Right lobe of liver (tissue), 6 donors: ENCODE data around the gene GAGE12J. TPM values are rescaled to one million over a fixed set of nuclear protein-coding genes. Genes with fewer than 3 reads are reported as not detected.
"Not testable (repeated sequence)": the region's sequence is repeated elsewhere in the genome, so short reads cannot be mapped to it uniquely, and the experiment has no call there.

Experiments
- ATAC-seq, 4 donors: fragments of 200-7000 bp; cut with Tn5 transposase; one replicate each; pipeline ENCODE4 v1.9.1; 2020; ENCODE audit warnings: mild to moderate bottlenecking in 4 of 4, moderate library complexity in 4 of 4
- DNase-seq, 3 donors: peaks; one replicate each; pipeline ENCODE4 v3.0.0-alpha.2; 2020
- H3K27ac ChIP-seq, 3 donors: fragments of 200-600 bp; one replicate each; pipeline ENCODE4 v1.8.0; 2022
- H3K27me3 ChIP-seq, 2 donors: fragments of 200-600 bp; one replicate each; pipeline ENCODE4 v1.8.0; 2022
- H3K36me3 ChIP-seq, 4 donors: fragments of 200-600 bp; sonication (generic) in 1 of 4; one replicate each; pipeline versions ENCODE4 v1.5.1 to v1.8.0; 2017 to 2022; ENCODE audit warnings: control low read depth in 1 of 4
- H3K4me1 ChIP-seq, 4 donors: fragments of 200-600 bp; sonication (generic) in 1 of 4; one replicate each; pipeline versions ENCODE4 v1.5.1 to v1.8.0; 2017 to 2022; ENCODE audit warnings: control low read depth in 1 of 4
- H3K4me3 ChIP-seq, 3 donors: fragments of 200-600 bp; one replicate each; pipeline ENCODE4 v1.8.0; 2022
- H3K9me3 ChIP-seq, 4 donors: fragments of 200-600 bp; sonication (generic) in 1 of 4; one replicate each; pipeline versions ENCODE4 v1.5.1 to v1.8.0; 2017 to 2022; ENCODE audit warnings: control low read depth in 1 of 4
- POLR2A ChIP-seq: fragments of 450-650 bp; IDR thresholded peaks from one replicate; pipeline ENCODE4 v1.6.1; 2017; ENCODE audit warnings: antibody characterized with exemption, mild to moderate bottlenecking
- WGBS: methylation state at CpG from one replicate; pipeline ENCODE4 v1.1.6; 2018; ENCODE audit warnings: low coverage, low lambda C conversion rate; ENCODE audit not compliant: insufficient coverage; ENCODE audit errors: missing lambda C conversion rate; 5-methylcytosine and 5-hydroxymethylcytosine counted together
- intact Hi-C, 2 donors: fragments of 100-400 bp; cut with DNase I; formaldehyde crosslinking; loops; one replicate each; pipeline versions ENCODE4 v1.11.2 to v1.14.1; 2022
- long read RNA-seq: library from polyadenylated mRNA; unstranded; transcript quantifications from one replicate; pipeline ENCODE4 v2.0.0, GENCODE V29; 2019
- total RNA-seq, 6 experiments: library from RNA; depleted of rRNA in 2 of 6; stranded (reverse); fragments of >200 nt in 2 of 6; fragmentation: NEBNext Ultra II Directional in 3 of 6; extraction: Animal tissue kit (Norgen Biotek cat#: 25700) in 3 of 6; gene quantifications; one replicate each; pipeline versions ENCODE4 v1.1.0 to v1.2.4, GENCODE V29; 2016 to 2023
- TF ChIP-seq, protein P1 (sequence below), 4 donors: fragments of 200-600 bp in 3 of 4; fragments of 450-650 bp in 1 of 4; IDR thresholded peaks; one replicate each; pipeline versions ENCODE4 v1.5.1 to v1.8.0; 2016 to 2022; ENCODE audit warnings: antibody characterized with exemption in 4 of 4, mild to moderate bottlenecking in 2 of 4
- donor health status: DM: no; HTN: yes; CAD: no.
- donor health status: DM: no; HTN: no; CAD: no.
- donor health status: DM: no; HTN: no; CAD: no.
- donor health status: DM: no; HTN: yes; CAD: no.
- donor health status: DM: no; HTN: yes; CAD: no.

Gene GAGE12J, protein sequence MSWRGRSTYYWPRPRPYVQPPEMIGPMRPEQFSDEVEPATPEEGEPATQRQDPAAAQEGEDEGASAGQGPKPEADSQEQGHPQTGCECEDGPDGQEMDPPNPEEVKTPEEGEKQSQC
- not detected for total RNA-seq
- long read RNA-seq: 0 reads

DNA sequence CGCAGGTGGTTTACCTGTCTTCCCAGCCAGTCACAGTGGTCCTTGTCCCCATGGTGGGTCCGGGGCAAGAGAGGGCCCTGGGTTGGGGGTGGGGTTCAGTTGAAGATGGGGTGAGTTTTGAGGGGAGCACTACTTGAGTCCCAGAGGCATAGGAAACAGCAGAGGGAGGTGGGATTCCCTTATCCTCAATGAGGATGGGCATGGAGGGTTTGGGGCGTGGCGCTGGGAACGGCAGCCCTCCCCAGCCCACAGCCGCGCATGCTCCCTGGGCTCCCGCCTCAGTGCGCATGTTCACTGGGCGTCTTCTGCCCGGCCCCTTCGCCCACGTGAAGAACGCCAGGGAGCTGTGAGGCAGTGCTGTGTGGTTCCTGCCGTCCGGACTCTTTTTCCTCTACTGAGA lies at the start of gene GAGE12J:
Gene GAGE12J, plus strand, starts transcription at position 301 of the 400 bp plus-strand sequence. CDS start 1,157 bp downstream, outside the sequence.
- H3K4me1 ChIP-seq, H3K27me3 ChIP-seq, DNase-seq, H3K36me3 ChIP-seq, H3K9me3 ChIP-seq, ATAC-seq, intact Hi-C loops, H3K27ac ChIP-seq, H3K4me3 ChIP-seq: not testable (repeated sequence)
- WGBS: no CpG with 5 or more reads among the region's 16 CpGs

DNA sequence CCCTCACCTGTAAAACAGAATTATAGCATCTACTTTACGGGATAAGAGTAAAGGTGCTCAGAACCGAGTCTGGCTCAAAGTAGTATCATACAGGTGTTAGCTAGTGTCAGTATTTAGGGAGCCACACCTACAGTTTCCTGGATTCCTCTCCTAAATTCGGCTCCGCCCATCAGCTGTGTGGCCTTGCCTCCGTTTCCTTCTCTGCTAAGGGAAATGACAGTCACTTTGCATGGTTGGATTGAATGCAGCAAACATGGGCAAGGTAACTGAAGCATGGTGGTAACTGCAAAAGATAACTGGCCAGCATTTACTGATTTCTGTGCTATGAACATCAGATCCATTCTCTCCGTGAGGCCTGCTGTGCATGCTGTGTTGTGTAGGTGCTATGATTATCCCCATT lies 49.4 kb upstream of the GAGE12J start:
- DNase-seq: no peak
- no peaks in the 10 kb centered on the region for H3K9me3 ChIP-seq
- no peak overlapping the region for H3K27ac ChIP-seq
- no peak for ATAC-seq
- TF ChIP-seq POLR2A: no peak
- TF ChIP-seq, protein P1, sequence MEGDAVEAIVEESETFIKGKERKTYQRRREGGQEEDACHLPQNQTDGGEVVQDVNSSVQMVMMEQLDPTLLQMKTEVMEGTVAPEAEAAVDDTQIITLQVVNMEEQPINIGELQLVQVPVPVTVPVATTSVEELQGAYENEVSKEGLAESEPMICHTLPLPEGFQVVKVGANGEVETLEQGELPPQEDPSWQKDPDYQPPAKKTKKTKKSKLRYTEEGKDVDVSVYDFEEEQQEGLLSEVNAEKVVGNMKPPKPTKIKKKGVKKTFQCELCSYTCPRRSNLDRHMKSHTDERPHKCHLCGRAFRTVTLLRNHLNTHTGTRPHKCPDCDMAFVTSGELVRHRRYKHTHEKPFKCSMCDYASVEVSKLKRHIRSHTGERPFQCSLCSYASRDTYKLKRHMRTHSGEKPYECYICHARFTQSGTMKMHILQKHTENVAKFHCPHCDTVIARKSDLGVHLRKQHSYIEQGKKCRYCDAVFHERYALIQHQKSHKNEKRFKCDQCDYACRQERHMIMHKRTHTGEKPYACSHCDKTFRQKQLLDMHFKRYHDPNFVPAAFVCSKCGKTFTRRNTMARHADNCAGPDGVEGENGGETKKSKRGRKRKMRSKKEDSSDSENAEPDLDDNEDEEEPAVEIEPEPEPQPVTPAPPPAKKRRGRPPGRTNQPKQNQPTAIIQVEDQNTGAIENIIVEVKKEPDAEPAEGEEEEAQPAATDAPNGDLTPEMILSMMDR (IDR thresholded peaks at IDR 0.05): no peak
- H3K4me1 ChIP-seq: peaks cover 0 to 15% (median 0%) of the 10 kb centered on the region in 4 donors
- no peaks in the 10 kb centered on the region for H3K36me3 ChIP-seq
- H3K4me3 ChIP-seq: no peak overlapping the region
- H3K27me3 ChIP-seq: no peaks in the 10 kb centered on the region
- WGBS: 42% methylated on average over 5 of the region's 6 CpGs
- intact Hi-C loops: no loop called here

DNA sequence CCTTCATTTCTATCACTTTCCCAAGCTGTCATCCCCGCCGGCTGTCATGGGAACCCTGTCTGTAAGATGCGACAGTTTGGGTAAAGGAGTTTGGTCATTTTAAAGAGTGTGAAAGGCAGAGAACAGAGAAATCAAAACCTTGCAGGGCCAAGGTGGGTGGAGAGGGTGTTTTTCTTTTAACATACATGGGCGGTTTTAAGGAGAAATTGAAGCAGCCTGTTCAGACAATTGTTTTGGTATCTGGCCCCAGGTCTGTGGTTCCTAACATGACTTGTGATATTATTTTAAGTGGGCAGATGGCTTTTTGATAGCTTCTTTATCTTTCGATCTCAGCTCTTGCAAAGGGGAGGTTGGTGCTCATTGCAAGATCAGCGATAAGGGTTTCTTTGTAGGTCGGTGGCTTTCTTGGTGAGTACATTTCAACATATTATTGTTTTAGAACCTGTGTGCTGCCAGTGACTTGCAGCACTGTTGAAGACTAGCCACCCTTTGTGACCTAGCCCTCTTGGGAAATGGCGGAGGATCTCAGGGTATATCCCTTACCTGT lies 48.6 kb upstream of the GAGE12J start:
- TF ChIP-seq, protein P1 (IDR thresholded peaks at IDR 0.05): no peak
- no peak for TF ChIP-seq POLR2A
- Histone ChIP-seq H3K27ac (no peak overlapping the region), H3K9me3 (no peaks in the 10 kb centered on the region), H3K4me3 (no peak overlapping the region), H3K36me3 (no peaks in the 10 kb centered on the region), H3K4me1 (peaks cover 0 to 15% (median 0%) of the 10 kb centered on the region in 4 donors), H3K27me3 (no peaks in the 10 kb centered on the region)
- ATAC-seq (no peak), DNase-seq (no peak)
- intact Hi-C loops: no loop called here
- 62% methylated on average over 7 of the region's 8 CpGs for WGBS

DNA sequence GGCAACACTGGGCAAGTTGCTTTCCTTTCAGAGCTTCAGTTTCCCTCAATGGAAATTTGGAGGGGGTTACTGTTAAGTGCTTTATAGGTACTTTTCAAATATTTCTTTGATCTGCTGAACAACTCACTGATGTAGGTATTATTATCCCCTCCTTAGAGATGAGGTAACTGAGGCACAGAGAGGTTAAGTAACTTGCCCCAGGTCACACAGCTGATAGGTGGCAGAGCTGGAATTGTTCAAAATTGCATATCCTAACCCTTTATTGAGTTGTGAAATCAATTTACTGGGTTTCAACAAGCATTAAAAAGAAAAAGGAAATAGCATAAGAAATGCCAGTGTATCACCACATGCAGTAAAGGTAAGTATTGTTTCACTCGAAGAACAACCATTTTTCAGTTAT lies 45.6 kb upstream of the GAGE12J start:
- no peak overlapping the region for H3K27ac ChIP-seq
- H3K27me3 ChIP-seq: no peaks in the 10 kb centered on the region
- no peaks in the 10 kb centered on the region for H3K36me3 ChIP-seq
- 45% methylated on average over 1 of the region's 1 CpG for WGBS
- TF ChIP-seq POLR2A: no peak
- TF ChIP-seq, protein P1 (IDR thresholded peaks at IDR 0.05): no peak
- H3K9me3 ChIP-seq: no peaks in the 10 kb centered on the region
- H3K4me3 ChIP-seq: no peak overlapping the region
- H3K4me1 ChIP-seq: peaks cover 0 to 7% (median 0%) of the 10 kb centered on the region in 4 donors
- ATAC-seq (no peak), DNase-seq (no peak)
- intact Hi-C loops: no loop called here

DNA sequence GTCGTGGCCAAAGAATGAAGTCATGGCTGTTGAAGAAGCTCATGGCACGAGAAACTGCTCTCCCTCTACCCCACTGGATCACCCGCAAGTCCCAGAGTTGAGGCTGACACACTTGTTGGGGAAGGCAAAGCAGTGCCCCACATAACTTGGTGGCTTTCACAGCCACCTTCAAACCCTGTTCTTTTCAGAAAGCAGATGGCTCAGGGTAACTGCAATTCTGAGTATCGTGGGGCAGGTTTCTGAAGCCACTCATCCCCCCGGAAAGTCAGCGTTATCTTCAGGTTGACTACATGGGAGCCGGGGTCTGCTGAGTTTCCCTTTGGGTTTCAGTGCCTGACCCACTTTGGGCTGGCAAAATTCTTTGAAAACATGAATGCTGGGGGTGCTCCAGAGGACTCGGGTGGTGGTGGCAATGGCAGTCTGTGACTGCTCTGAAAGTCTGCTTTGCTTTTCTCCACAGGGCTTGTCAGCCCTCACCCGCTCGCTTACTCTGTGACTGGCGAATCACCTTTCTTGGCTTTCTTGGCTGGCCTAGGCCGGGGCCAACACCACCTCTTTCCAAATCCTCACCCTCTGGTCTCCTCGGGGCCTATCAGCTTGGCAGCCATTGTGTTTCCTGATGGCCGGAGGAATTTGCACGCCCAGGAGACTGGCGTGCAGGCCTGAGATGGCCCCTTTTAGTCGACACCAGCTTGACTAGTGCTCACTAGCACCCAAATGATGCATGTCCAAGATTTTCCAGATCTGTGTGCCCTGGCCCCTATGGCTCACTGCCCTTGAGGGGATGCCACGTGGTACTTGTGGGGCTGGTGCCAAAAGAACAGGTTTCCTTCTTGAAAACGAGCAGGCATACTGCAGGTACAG lies 44.9 kb upstream of the GAGE12J start:
- 60% methylated on average over 15 of the region's 19 CpGs for WGBS
- no peaks in the 10 kb centered on the region for H3K9me3 ChIP-seq
- TF ChIP-seq POLR2A: no peak
- TF ChIP-seq, protein P1 (IDR thresholded peaks at IDR 0.05): no peak
- no peak for DNase-seq
- H3K4me3 ChIP-seq: no peak overlapping the region
- H3K27me3 ChIP-seq: no peaks in the 10 kb centered on the region
- H3K36me3 ChIP-seq: no peaks in the 10 kb centered on the region
- intact Hi-C loops: no loop called here
- H3K4me1 ChIP-seq: peaks cover 0 to 4% (median 0%) of the 10 kb centered on the region in 4 donors
- ATAC-seq: no peak
- no peak overlapping the region for H3K27ac ChIP-seq
